HepG2 (cell line): ENCODE data around the gene TRAF4. TPM values are rescaled to one million over a fixed set of nuclear protein-coding genes. Genes with fewer than 3 reads are reported as not detected.

ENCODE experiments used
- AGO2 ChIP-seq: fragments of 200-400 bp; formaldehyde crosslinking; optimal IDR thresholded peaks from 2 replicates; pipeline ENCODE3; 2017; ENCODE audit warnings: mild to moderate bottlenecking, low read depth, low read length, moderate library complexity
- ATF5 ChIP-seq: sonication (generic); formaldehyde crosslinking; IDR thresholded peaks from 2 replicates; pipeline ENCODE4 v1.4.0; 2020; ENCODE audit warnings: mild to moderate bottlenecking, low read depth, missing genetic modification reagents
- BATF2 ChIP-seq: sonication (generic); formaldehyde crosslinking; IDR thresholded peaks from 2 replicates; pipeline ENCODE4 v1.8.0; 2022; ENCODE audit warnings: mild to moderate bottlenecking, missing genetic modification reagents, moderate library complexity
- FOXO4 ChIP-seq: sonication (generic); formaldehyde crosslinking; conservative IDR thresholded peaks from 2 replicates; pipeline ENCODE4 v1.8.1; 2023; ENCODE audit warnings: missing genetic modification reagents
- IRF9 ChIP-seq: sonication (generic); formaldehyde crosslinking; IDR thresholded peaks from 2 replicates; pipeline ENCODE4 v1.8.0; 2022; ENCODE audit warnings: missing genetic modification reagents, mild to moderate bottlenecking, borderline replicate concordance
- KLF12 ChIP-seq: sonication (generic); formaldehyde crosslinking; IDR thresholded peaks from 2 replicates; pipeline ENCODE4 v1.4.0; 2020; ENCODE audit warnings: missing genetic modification reagents, borderline replicate concordance
- PAWR ChIP-seq: sonication (generic); formaldehyde crosslinking; IDR thresholded peaks from 2 replicates; pipeline ENCODE4 v1.4.0; 2020; ENCODE audit warnings: missing genetic modification reagents, mild to moderate bottlenecking, borderline replicate concordance
- PAXIP1 ChIP-seq: sonication (generic); formaldehyde crosslinking; conservative IDR thresholded peaks from 2 replicates; pipeline ENCODE4 v1.4.0; 2020; ENCODE audit warnings: mild to moderate bottlenecking, missing genetic modification reagents, moderate library complexity
- POGK ChIP-seq: sonication (generic); formaldehyde crosslinking; conservative IDR thresholded peaks from 2 replicates; pipeline ENCODE4 v1.8.0; 2022; ENCODE audit warnings: mild to moderate bottlenecking, moderate library complexity, missing genetic modification reagents
- RBAK ChIP-seq: sonication (generic); formaldehyde crosslinking; IDR thresholded peaks from 2 replicates; pipeline ENCODE4 v1.5.1; 2020; ENCODE audit warnings: mild to moderate bottlenecking, missing genetic modification reagents
- RBM22 ChIP-seq: fragments of 200-400 bp; formaldehyde crosslinking; optimal IDR thresholded peaks from 2 replicates; pipeline ENCODE3; 2017; ENCODE audit warnings: mild to moderate bottlenecking, low read length, moderate library complexity
- RFX1 ChIP-seq: fragments of 450-650 bp; IDR thresholded peaks from 2 replicates; pipeline ENCODE4 v1.6.1; 2017
- SALL1 ChIP-seq: sonication (generic); formaldehyde crosslinking; IDR thresholded peaks from 2 replicates; pipeline ENCODE4 v1.8.0; 2022; ENCODE audit warnings: mild to moderate bottlenecking, missing genetic modification reagents
- SNRNP70 ChIP-seq: fragments of 200-400 bp; formaldehyde crosslinking; IDR thresholded peaks from 2 replicates; pipeline ENCODE4 v1.6.1; 2017; ENCODE audit warnings: mild to moderate bottlenecking, low read depth, low read length, moderate library complexity
- TRIM24 ChIP-seq: sonication (generic); formaldehyde crosslinking; IDR thresholded peaks from 2 replicates; pipeline ENCODE4 v1.8.0; 2022; ENCODE audit warnings: mild to moderate bottlenecking, missing genetic modification reagents
- YY1 ChIP-seq: IDR thresholded peaks from 2 replicates; pipeline ENCODE4 v1.6.1; 2011; ENCODE audit warnings: low read length, low read depth, moderate library complexity, mild to moderate bottlenecking; ENCODE audit not compliant: insufficient read depth, insufficient replicate concordance
- ZNF350 ChIP-seq: sonication (generic); formaldehyde crosslinking; IDR thresholded peaks from 2 replicates; pipeline ENCODE4 v1.4.0; 2020; ENCODE audit warnings: mild to moderate bottlenecking, low read depth, missing genetic modification reagents, borderline replicate concordance
- ZNF883 ChIP-seq: sonication (generic); formaldehyde crosslinking; IDR thresholded peaks from 2 replicates; pipeline ENCODE4 v1.5.1; 2020; ENCODE audit warnings: mild to moderate bottlenecking, missing genetic modification reagents; ENCODE audit errors: not compliant biosample characterization
- polyA plus RNA-seq, 8 experiments: library from polyadenylated mRNA; depleted of rRNA in 3 of 8; stranded (reverse) in 7 of 8; unstranded in 1 of 8; fragments of >200 nt; fragmentation: Illumina TruSeq in 4 of 8; extraction: Trizol in 4 of 8; gene quantifications; 2 replicates each; pipeline versions ENCODE4 v1.2.1 to v1.2.3, GENCODE V29; 2011 to 2016; ENCODE audit warnings: low read depth in 4 of 8, missing spikeins in 1 of 8, mixed read lengths in 1 of 8; ENCODE audit not compliant: insufficient read depth in 1 of 8
- total RNA-seq, 5 experiments: library from RNA; depleted of rRNA; stranded (reverse); fragments of >200 nt; fragmentation: Illumina TruSeq; extraction: Trizol; gene quantifications; 2 replicates each; pipeline ENCODE4 v1.2.3, GENCODE V29; 2016; ENCODE audit warnings: low read depth in 1 of 5

The TRAF4 gene
- total and polyA plus RNA-seq, 2 of the 13 experiments (the other 11 are each of a cell fraction or from before 2014, with no cell fraction given), result 86.0 to 89.9 TPM

- no peak for TF ChIP-seq ZNF350 (CRISPR knock-in tag)
- no peak for TF ChIP-seq PAWR (CRISPR knock-in tag)
- peak; percentile 84 for TF ChIP-seq AGO2
- TF ChIP-seq SNRNP70, result no peak
- TF ChIP-seq KLF12 (CRISPR knock-in tag), result peak; percentile 89; the same call in 1 of the 2 replicates
- no peak for TF ChIP-seq RFX1
- peak; percentile 56; the same call in 1 of the 2 replicates for TF ChIP-seq SALL1 (CRISPR knock-in tag)
- TF ChIP-seq IRF9 (CRISPR knock-in tag), result peak; percentile 66; the same call in 1 of the 2 replicates
- TF ChIP-seq FOXO4 (CRISPR knock-in tag), result no peak
- TF ChIP-seq PAXIP1, result peak; percentile 50
- TF ChIP-seq BATF2 (CRISPR knock-in tag), result no peak
- TF ChIP-seq POGK (CRISPR knock-in tag), result no peak
- TF ChIP-seq RBM22, result no peak
- TF ChIP-seq YY1, result peak; percentile 50
- no peak for TF ChIP-seq ATF5
- TF ChIP-seq TRIM24 (CRISPR knock-in tag), result no peak
- no peak for TF ChIP-seq RBAK (CRISPR knock-in tag)
- peak; percentile 81 for TF ChIP-seq ZNF883 (CRISPR knock-in tag)
Observed at GRCh38 chr17:28710861-28711722, 32.7 kb upstream of the TRAF4 start (continued).
